Mucosa of rectum (tissue), 2 donors: ENCODE data around the gene VAV2.
A peak's percentile ranks its signal among the peaks of the same experiment; 100 is the strongest.

ENCODE experiments used
- H3K27ac ChIP-seq, 2 donors: one replicate each; pipeline ENCODE4 v1.7.0; 2013; ENCODE audit warnings: inconsistent platforms in 2 of 2, low read depth in 2 of 2, low read length in 2 of 2
- H3K27me3 ChIP-seq, 2 donors: one replicate each; pipeline ENCODE4 v1.7.0; 2013; ENCODE audit warnings: low read length in 2 of 2; ENCODE audit not compliant: control insufficient read depth in 2 of 2, insufficient read depth in 2 of 2
- H3K36me3 ChIP-seq, 2 donors: one replicate each; pipeline ENCODE4 v1.7.0; 2013; ENCODE audit warnings: low read length in 2 of 2; ENCODE audit not compliant: control insufficient read depth in 2 of 2, insufficient read depth in 2 of 2
- H3K4me1 ChIP-seq, 2 donors: one replicate each; pipeline ENCODE4 v1.7.0; 2013; ENCODE audit warnings: low read length in 2 of 2, mild to moderate bottlenecking in 1 of 2; ENCODE audit not compliant: control insufficient read depth in 2 of 2, insufficient read depth in 2 of 2
- H3K4me3 ChIP-seq, 2 donors: one replicate each; pipeline ENCODE4 v1.7.0; 2013; ENCODE audit warnings: low read length in 2 of 2
- H3K9ac ChIP-seq, 2 donors: one replicate each; pipeline ENCODE4 v1.7.0; 2013; ENCODE audit warnings: low read length in 2 of 2, low read depth in 1 of 2, mild to moderate bottlenecking in 1 of 2
- H3K9me3 ChIP-seq, 2 donors: one replicate each; pipeline ENCODE4 v1.7.0; 2013; ENCODE audit warnings: low read length in 2 of 2; ENCODE audit not compliant: control insufficient read depth in 2 of 2
- donor health status: healthy.
- donor health status: Normal muscosa, but diverticular disease.

VAV2 gene

DNA sequence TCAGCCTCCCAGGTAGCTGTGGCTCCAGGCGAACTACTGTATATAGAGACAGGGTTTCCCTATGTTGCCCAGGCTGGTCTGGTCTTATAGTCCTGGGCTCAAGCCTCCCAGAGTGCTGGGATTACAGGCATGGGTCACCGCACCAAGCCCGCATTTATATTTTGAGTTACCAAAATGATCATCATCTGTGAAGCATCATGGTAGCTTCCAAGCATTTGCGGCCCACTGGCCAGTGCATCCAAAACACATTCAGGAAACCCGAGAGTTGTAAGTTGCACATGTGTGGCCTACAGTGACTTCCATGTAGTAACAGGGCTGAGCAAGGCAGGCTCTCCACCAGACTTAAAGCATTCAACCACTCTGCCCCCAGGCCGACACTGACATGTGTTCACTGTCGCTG is 35.4 kb upstream of the VAV2 start:
- Histone ChIP-seq H3K4me1 (peaks cover 5 to 9% of the 10 kb centered on the region in 2 donors), H3K27me3 (no peaks in the 10 kb centered on the region), H3K27ac (no peak overlapping the region), H3K9me3 (no peaks in the 10 kb centered on the region), H3K4me3 (no peak overlapping the region), H3K9ac (no peak overlapping the region), H3K36me3 (peaks cover 9 to 10% of the 10 kb centered on the region in 2 donors)

GRCh38 chr9:134026981-134027380 is 34.9 kb upstream of the VAV2 start:
- no peaks in the 10 kb centered on the region for H3K27me3 ChIP-seq
- H3K27ac ChIP-seq = no peak overlapping the region
- peaks cover 8 to 10% of the 10 kb centered on the region in 2 donors for H3K36me3 ChIP-seq
- H3K4me1 ChIP-seq = peaks cover 5 to 9% of the 10 kb centered on the region in 2 donors
- H3K9ac ChIP-seq = no peak overlapping the region
- H3K4me3 ChIP-seq = no peak overlapping the region
- no peaks in the 10 kb centered on the region for H3K9me3 ChIP-seq

DNA sequence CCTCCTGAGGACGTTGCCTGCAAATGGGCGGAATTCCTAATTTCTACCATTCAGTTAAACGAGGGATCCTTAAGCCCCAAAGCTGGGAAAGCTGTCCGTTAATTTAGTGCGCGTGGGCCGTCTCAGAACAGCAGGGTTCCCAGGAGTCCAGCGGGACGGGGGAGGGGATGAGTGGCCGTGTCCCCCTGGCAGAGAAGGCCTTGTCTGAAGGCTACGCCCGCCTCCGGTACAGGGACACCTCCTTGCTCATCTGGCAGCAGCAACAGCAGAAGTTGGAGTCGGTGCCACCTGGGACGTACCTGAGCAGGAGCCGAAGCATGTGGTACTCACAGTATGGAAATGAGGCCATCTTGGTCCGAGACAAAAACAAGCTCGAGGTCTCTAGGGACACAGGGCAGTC is 34.5 kb upstream of the VAV2 start:
- Histone ChIP-seq H3K27me3 (no peaks in the 10 kb centered on the region), H3K36me3 (peaks cover 4 to 6% of the 10 kb centered on the region in 2 donors), H3K4me3 (no peak overlapping the region), H3K9ac (no peak overlapping the region), H3K4me1 (peaks cover 5 to 9% of the 10 kb centered on the region in 2 donors), H3K27ac (no peak overlapping the region), H3K9me3 (no peaks in the 10 kb centered on the region)

DNA sequence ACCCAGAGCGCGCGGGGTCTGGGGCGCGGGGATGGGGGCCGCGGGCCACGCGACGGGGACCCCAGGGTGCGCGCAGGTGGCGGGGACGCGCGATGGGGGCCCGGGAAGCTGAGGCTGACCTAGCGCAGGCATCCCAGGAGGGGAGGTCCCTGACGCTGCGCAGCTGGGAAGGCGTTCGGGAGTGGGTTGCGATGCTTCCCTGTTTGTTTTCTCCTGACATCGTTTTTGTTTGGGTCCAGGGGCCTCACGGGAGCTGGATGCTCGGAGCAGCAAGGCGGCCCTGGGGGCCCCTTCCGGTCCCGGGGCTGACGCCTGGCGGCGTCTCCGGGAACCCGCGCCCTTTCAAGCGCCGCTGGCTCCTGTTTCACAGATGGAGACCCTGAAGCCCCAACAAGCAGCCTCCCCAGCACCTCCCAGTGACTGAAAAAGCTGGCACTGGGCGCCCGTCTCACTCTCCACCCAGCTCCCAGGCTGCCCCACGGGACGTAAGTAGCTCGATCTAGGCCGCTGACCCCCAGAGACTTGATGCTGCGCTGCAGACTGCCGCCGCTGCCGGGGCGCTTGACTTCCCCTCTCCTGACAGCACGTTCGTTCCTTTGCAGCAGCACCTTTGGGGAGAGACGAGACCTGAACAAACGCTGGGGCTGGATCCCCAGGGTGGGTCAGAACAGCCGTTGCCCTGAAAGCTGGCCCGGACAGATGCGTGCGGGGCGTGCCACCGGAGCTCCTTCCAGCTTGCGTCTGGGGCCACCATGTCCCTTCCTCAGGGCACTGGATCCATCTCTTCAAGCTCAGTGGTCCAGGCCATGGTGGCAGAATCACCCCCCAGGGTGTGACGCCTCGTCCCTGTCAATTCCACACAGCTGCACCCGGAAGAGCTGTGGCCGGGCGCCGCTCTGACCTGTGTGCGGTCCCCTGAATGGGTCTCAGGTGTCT is 33.8 kb upstream of the VAV2 start:
- peak overlapping the region; percentile 14 to 65 for H3K9ac ChIP-seq

DNA sequence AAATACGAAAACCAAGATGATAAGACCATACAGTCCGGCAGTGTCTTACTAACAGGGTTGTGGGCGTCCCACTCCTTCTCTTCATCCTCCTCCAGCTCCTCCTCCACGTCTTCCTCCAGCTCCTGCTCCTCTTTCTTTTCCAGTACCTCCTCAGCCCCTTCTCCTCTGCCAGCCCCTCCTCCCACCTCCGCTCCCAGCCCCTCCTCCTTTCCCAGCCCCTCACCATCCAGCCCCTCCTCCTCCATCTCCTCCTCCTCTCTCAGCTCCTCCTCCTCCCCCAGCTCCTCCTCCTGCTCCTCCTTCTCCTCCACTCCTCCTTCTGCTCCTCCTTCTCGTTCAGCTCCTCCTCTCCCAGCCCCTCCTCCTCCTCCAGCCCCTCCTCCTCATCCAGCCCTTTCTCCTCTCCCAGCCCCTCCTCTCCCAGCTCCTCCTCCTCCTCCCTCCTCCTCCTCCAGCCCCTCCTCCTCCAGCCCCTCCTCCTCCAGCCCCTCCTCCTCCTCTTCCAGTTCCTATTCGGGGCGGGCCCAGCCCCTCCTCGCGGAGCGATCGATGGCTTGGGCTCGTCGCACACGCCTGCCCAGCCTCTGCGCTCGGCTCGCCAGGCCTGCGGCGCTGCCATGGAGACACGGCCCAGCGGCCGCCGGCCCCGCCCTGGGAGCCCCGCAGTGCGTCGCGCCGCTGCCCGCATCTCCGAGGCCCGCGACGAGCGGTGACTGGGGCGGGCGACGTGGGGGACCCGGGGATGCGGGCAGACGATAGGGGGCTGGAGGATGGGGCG is 32.9 kb upstream of the VAV2 start, which contains the start of gene BRD3OS:
Gene BRD3OS (plus strand): TSS at position 654 of the 778 bp plus-strand sequence. CDS start 1,267 bp downstream, outside the sequence.
- H3K27me3 ChIP-seq = no peaks in the 10 kb centered on the region
- H3K36me3 ChIP-seq = no peaks in the 10 kb centered on the region
- H3K9me3 ChIP-seq = no peaks in the 10 kb centered on the region
- H3K9ac ChIP-seq = peak within 1 kb of the TSS; percentile 14 to 65
- peak within 1 kb of the TSS; percentile 15 to 52 for H3K27ac ChIP-seq
- peak within 1 kb of the TSS; percentile 59 to 81 for H3K4me3 ChIP-seq
- H3K4me1 ChIP-seq = peaks cover 5 to 9% of the 10 kb centered on the region in 2 donors

More for the DNA sequence above, 33.8 kb upstream of the VAV2 start:
- Histone ChIP-seq H3K27me3 (no peaks in the 10 kb centered on the region), H3K4me3 (peak overlapping the region; percentile 59 to 81), H3K27ac (peak overlapping the region; percentile 9 to 15), H3K36me3 (peaks cover 2 to 3% of the 10 kb centered on the region in 2 donors), H3K4me1 (peaks cover 5 to 9% of the 10 kb centered on the region in 2 donors), H3K9me3 (no peaks in the 10 kb centered on the region)

GRCh38 chr9:134024214-134024792 is 32.2 kb upstream of the VAV2 start:
- Histone ChIP-seq H3K9ac (no peak overlapping the region), H3K4me3 (peak overlapping the region in 1 of 2 donors; percentile 65), H3K27ac (no peak overlapping the region), H3K27me3 (no peaks in the 10 kb centered on the region), H3K36me3 (no peaks in the 10 kb centered on the region), H3K4me1 (peaks cover 5 to 9% of the 10 kb centered on the region in 2 donors), H3K9me3 (no peaks in the 10 kb centered on the region)

GRCh38 chr9:134014946-134015345 is 22.8 kb upstream of the VAV2 start:
- no peaks in the 10 kb centered on the region for H3K36me3 ChIP-seq
- H3K9me3 ChIP-seq = no peaks in the 10 kb centered on the region
- no peaks in the 10 kb centered on the region for H3K27me3 ChIP-seq
- H3K9ac ChIP-seq = no peak overlapping the region
- no peak overlapping the region for H3K4me3 ChIP-seq
- no peaks in the 10 kb centered on the region for H3K4me1 ChIP-seq
- H3K27ac ChIP-seq = no peak overlapping the region

DNA sequence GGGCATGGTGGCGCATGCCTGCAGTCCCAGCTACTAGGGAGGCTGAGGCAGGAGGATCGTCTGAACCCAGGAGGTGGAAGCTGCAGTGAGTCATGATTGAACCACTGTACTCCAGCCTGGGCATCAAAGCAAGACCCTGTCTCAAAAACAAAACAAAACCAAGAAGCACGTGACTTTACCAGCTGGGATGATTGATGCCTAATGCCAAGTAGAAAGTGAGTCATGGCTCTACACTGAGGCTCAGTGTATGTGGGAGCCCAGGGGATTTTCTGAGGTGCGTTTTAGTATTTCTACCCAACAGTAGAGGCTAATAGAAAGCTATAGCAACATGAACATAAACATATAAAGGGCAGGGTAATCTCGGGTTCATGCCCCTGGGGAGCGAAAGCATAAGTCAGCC is 19.3 kb upstream of the VAV2 start:
- H3K4me1 ChIP-seq = no peaks in the 10 kb centered on the region
- H3K9me3 ChIP-seq = no peaks in the 10 kb centered on the region
- no peaks in the 10 kb centered on the region for H3K36me3 ChIP-seq

DNA sequence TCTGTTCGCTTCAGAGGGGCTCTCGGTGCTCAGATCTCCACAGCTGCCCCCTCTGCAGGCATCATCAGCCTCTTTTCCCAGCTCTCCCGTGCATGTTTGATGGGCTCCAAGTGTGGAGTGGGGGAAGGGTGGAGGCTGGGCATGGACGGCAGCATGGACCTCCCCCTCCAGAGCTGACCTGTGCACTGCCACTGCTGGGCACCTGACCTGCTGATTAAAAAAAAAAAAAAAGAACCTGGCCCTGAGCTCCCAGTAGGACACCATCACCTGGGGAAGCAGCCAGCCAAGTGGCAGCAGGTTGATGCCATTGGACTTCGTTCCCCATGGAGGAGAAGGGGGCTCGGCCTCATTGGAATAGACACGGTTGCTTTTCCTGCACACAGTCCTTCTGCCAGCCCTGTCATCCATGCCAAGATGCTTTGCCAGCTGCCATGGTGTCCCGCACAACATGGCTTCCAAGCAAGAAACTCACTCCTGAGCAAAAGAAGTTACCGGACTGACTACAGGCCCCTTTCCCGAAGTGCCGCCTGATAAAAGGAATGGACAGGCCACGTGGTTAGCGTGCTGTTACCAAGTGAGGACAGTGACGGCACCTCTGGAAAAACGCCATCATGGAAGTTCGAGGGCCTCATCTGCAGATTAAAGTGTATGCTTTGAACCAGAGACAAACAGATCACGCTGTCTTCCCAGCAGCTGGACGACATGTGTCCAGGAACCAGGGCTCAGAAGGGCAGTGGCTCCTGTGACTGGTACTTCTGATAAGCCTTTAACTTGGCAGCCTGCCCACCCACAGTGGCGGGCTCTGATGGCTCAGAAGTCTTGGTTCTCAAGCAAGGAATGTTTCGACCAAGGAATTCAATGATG is 18.4 kb upstream of the VAV2 start:
- Histone ChIP-seq H3K4me3 (no peak overlapping the region), H3K4me1 (no peaks in the 10 kb centered on the region), H3K36me3 (no peaks in the 10 kb centered on the region), H3K27me3 (no peaks in the 10 kb centered on the region), H3K9ac (no peak overlapping the region), H3K9me3 (no peaks in the 10 kb centered on the region), H3K27ac (no peak overlapping the region)

More for the DNA sequence above, 19.3 kb upstream of the VAV2 start:
- no peak overlapping the region for H3K27ac ChIP-seq
- no peaks in the 10 kb centered on the region for H3K27me3 ChIP-seq
- no peak overlapping the region for H3K4me3 ChIP-seq
- H3K9ac ChIP-seq = no peak overlapping the region
